Erythroblast (primary cell): ENCODE results near the gene CDHR3.

ENCODE experiments used
- GATA1 ChIP-seq: IDR thresholded peaks from 2 replicates; pipeline ENCODE4 v1.6.1; 2011; ENCODE audit warnings: low read depth, mild to moderate bottlenecking, control low read depth, low read length, moderate library complexity
- POLR2A ChIP-seq: IDR thresholded peaks from 2 replicates; pipeline ENCODE4 v1.6.1; 2011; ENCODE audit warnings: mild to moderate bottlenecking, low read length

- TF ChIP-seq POLR2A (no peak), GATA1 (no peak)
Observed at GRCh38 chr7:105962353-105962752, 711 bp upstream of the CDHR3 start.
